SJCRH30 (cell line): ENCODE data around the gene MBOAT2. TPM values are rescaled to one million over a fixed set of nuclear protein-coding genes. Genes with fewer than 3 reads are reported as not detected.
A peak's percentile ranks its signal among the peaks of the same experiment; 100 is the strongest.
"Not testable (repeated sequence)": the region's sequence is repeated elsewhere in the genome, so short reads cannot be mapped to it uniquely, and the experiment has no call there.

Experiments
- DNase-seq, 2 experiments: peaks; one replicate each; pipeline ENCODE4 v3.0.0-alpha.2; 2015 to 2020
- H3K27ac ChIP-seq: fragments of 250-450 bp; sonication (Bioruptor Pico); 2 replicates; pipeline ENCODE4 v1.5.1; 2020; ENCODE audit warnings: mild to moderate bottlenecking, moderate library complexity
- H3K27me3 ChIP-seq: fragments of 250-450 bp; sonication (Bioruptor Pico); 2 replicates; pipeline ENCODE4 v1.5.1; 2020; ENCODE audit warnings: mild to moderate bottlenecking, moderate library complexity
- H3K36me3 ChIP-seq: fragments of 250-450 bp; sonication (Bioruptor Pico); 2 replicates; pipeline ENCODE4 v1.5.1; 2020; ENCODE audit warnings: mild to moderate bottlenecking, moderate library complexity
- H3K4me1 ChIP-seq: fragments of 250-450 bp; sonication (Bioruptor Pico); 2 replicates; pipeline ENCODE4 v1.5.1; 2020; ENCODE audit warnings: mild to moderate bottlenecking, moderate library complexity
- H3K4me3 ChIP-seq: fragments of 250-450 bp; sonication (Bioruptor Pico); 2 replicates; pipeline ENCODE4 v1.5.1; 2020; ENCODE audit warnings: mild to moderate bottlenecking, moderate library complexity
- H3K9me3 ChIP-seq: fragments of 250-450 bp; sonication (Bioruptor Pico); replicated peaks from 2 replicates; pipeline ENCODE4 v1.5.1; 2020; ENCODE audit warnings: mild to moderate bottlenecking, moderate library complexity
- total RNA-seq: library from RNA; depleted of rRNA; stranded (reverse); fragments of >200 nt; shearing (Covaris generic); gene quantifications from 2 replicates; pipeline ENCODE4 v1.2.3, GENCODE V29; 2014; rRNA removed

MBOAT2 gene
- 33.5 and 36.0 TPM in 2 replicates for total RNA-seq

GRCh38 chr2:9003616-9004337 is at the start of gene MBOAT2:
Gene MBOAT2 (minus strand): TSS chr2:9003684. CDS start chr2:9003614, 70 bp downstream.
- Histone ChIP-seq H3K27ac (peak within 1 kb of the TSS; percentile 90), H3K36me3 (no peaks in the 10 kb centered on the region), H3K4me3 (peak within 1 kb of the TSS; percentile 88), H3K9me3 (peaks cover 5% of the 10 kb centered on the region), H3K27me3 (no peaks in the 10 kb centered on the region), H3K4me1 (peaks cover 11% of the 10 kb centered on the region)
- peak; percentile 94 to 95 for DNase-seq

- Histone ChIP-seq H3K4me3 (no peak overlapping the region), H3K36me3 (no peaks in the 10 kb centered on the region), H3K9me3 (peaks cover 6% of the 10 kb centered on the region; the same call in 1 of the 2 replicates), H3K4me1 (peaks cover 9% of the 10 kb centered on the region), H3K27ac (no peak overlapping the region), H3K27me3 (no peaks in the 10 kb centered on the region; the same call in 1 of the 2 replicates)
- DNase-seq: no peak
Measured at GRCh38 chr2:9052821-9053533, 49.5 kb upstream of the MBOAT2 start.

- DNase-seq, H3K9me3 ChIP-seq, H3K4me3 ChIP-seq, H3K27ac ChIP-seq, H3K27me3 ChIP-seq, H3K4me1 ChIP-seq, H3K36me3 ChIP-seq: not testable (repeated sequence)
Measured at GRCh38 chr2:9051451-9051850, 48.0 kb upstream of the MBOAT2 start.

- DNase-seq: peak; percentile 39 to 46
- no peaks in the 10 kb centered on the region; the same call in 1 of the 2 replicates for H3K9me3 ChIP-seq
- H3K27ac ChIP-seq: no peak overlapping the region
Measured at GRCh38 chr2:9050122-9050809, 46.8 kb upstream of the MBOAT2 start.

GRCh38 chr2:9045595-9045994 is 42.1 kb upstream of the MBOAT2 start:
- Histone ChIP-seq H3K4me3 (no peak overlapping the region), H3K27ac (no peak overlapping the region), H3K4me1 (peaks cover 9% of the 10 kb centered on the region; the same call in 1 of the 2 replicates), H3K27me3 (peaks cover 4% of the 10 kb centered on the region; the same call in 1 of the 2 replicates), H3K36me3 (no peaks in the 10 kb centered on the region), H3K9me3 (no peaks in the 10 kb centered on the region; the same call in 1 of the 2 replicates)
- no peak for DNase-seq

More at GRCh38 chr2:9050122-9050809, 46.8 kb upstream of the MBOAT2 start:
- Histone ChIP-seq H3K27me3 (peaks cover 4% of the 10 kb centered on the region; the same call in 1 of the 2 replicates), H3K36me3 (no peaks in the 10 kb centered on the region), H3K4me1 (peaks cover 9% of the 10 kb centered on the region; the same call in 1 of the 2 replicates), H3K4me3 (no peak overlapping the region)

GRCh38 chr2:9043491-9043890 is 40.0 kb upstream of the MBOAT2 start:
- not testable (repeated sequence) for H3K27me3 ChIP-seq, H3K9me3 ChIP-seq, H3K27ac ChIP-seq, DNase-seq, H3K4me1 ChIP-seq, H3K4me3 ChIP-seq, H3K36me3 ChIP-seq

- no peaks in the 10 kb centered on the region for H3K27me3 ChIP-seq
- no peaks in the 10 kb centered on the region for H3K4me1 ChIP-seq
- H3K9me3 ChIP-seq: no peaks in the 10 kb centered on the region; the same call in 1 of the 2 replicates
- DNase-seq: no peak
- no peak overlapping the region for H3K27ac ChIP-seq
- no peak overlapping the region for H3K4me3 ChIP-seq
- H3K36me3 ChIP-seq: no peaks in the 10 kb centered on the region
Measured at GRCh38 chr2:9037166-9037565, 33.7 kb upstream of the MBOAT2 start.

- Histone ChIP-seq H3K36me3 (no peaks in the 10 kb centered on the region), H3K27ac (no peak overlapping the region), H3K9me3 (no peaks in the 10 kb centered on the region; the same call in 1 of the 2 replicates), H3K27me3 (no peaks in the 10 kb centered on the region), H3K4me3 (no peak overlapping the region), H3K4me1 (no peaks in the 10 kb centered on the region)
- DNase-seq: no peak
Measured at GRCh38 chr2:9033385-9034168, 30.1 kb upstream of the MBOAT2 start.

GRCh38 chr2:9032536-9033255 is 29.2 kb upstream of the MBOAT2 start:
- Histone ChIP-seq H3K27me3 (no peaks in the 10 kb centered on the region), H3K4me1 (no peaks in the 10 kb centered on the region), H3K9me3 (no peaks in the 10 kb centered on the region; the same call in 1 of the 2 replicates), H3K36me3 (no peaks in the 10 kb centered on the region), H3K4me3 (no peak overlapping the region), H3K27ac (no peak overlapping the region)
- no peak for DNase-seq

- DNase-seq: no peak
- H3K27ac ChIP-seq: no peak overlapping the region
- H3K4me3 ChIP-seq: no peak overlapping the region
- H3K4me1 ChIP-seq: no peaks in the 10 kb centered on the region
- no peaks in the 10 kb centered on the region; the same call in 1 of the 2 replicates for H3K9me3 ChIP-seq
- no peaks in the 10 kb centered on the region for H3K27me3 ChIP-seq
- H3K36me3 ChIP-seq: no peaks in the 10 kb centered on the region
Measured at GRCh38 chr2:9032121-9032520, 28.6 kb upstream of the MBOAT2 start.

GRCh38 chr2:9031246-9031645 is 27.8 kb upstream of the MBOAT2 start:
- Histone ChIP-seq H3K27me3 (no peaks in the 10 kb centered on the region), H3K4me1 (no peaks in the 10 kb centered on the region)
- DNase-seq: no peak

GRCh38 chr2:9030841-9031240 is 27.4 kb upstream of the MBOAT2 start:
- Histone ChIP-seq H3K9me3 (no peaks in the 10 kb centered on the region; the same call in 1 of the 2 replicates), H3K4me1 (no peaks in the 10 kb centered on the region), H3K27ac (no peak overlapping the region), H3K27me3 (no peaks in the 10 kb centered on the region), H3K4me3 (no peak overlapping the region), H3K36me3 (no peaks in the 10 kb centered on the region)
- no peak for DNase-seq

More at GRCh38 chr2:9031246-9031645, 27.8 kb upstream of the MBOAT2 start:
- Histone ChIP-seq H3K9me3 (no peaks in the 10 kb centered on the region; the same call in 1 of the 2 replicates), H3K27ac (no peak overlapping the region), H3K36me3 (no peaks in the 10 kb centered on the region), H3K4me3 (no peak overlapping the region)

GRCh38 chr2:9030190-9030589 is 26.7 kb upstream of the MBOAT2 start:
- no peaks in the 10 kb centered on the region for H3K27me3 ChIP-seq
- H3K27ac ChIP-seq: no peak overlapping the region
- H3K4me1 ChIP-seq: no peaks in the 10 kb centered on the region
- no peaks in the 10 kb centered on the region for H3K9me3 ChIP-seq
- H3K36me3 ChIP-seq: no peaks in the 10 kb centered on the region
- no peak for DNase-seq
- H3K4me3 ChIP-seq: no peak overlapping the region
